Forelimb muscle (tissue), 1 donor: Measurements from ENCODE around the gene PRUNE2. TPM values are rescaled to one million over a fixed set of nuclear protein-coding genes. Genes with fewer than 3 reads are reported as not detected.

Experiments
- DNase-seq: peaks from one replicate; pipeline ENCODE4 v3.0.0-alpha.2; 2013; ENCODE audit warnings: low read depth
- polyA plus RNA-seq: library from polyadenylated mRNA; unstranded; fragments of 120-200 nt; gene quantifications from one replicate; pipeline ENCODE4 v1.2.1, GENCODE V29; 2013; ENCODE audit not compliant: insufficient read length

PRUNE2 gene
- polyA plus RNA-seq, 1 donor = 10.8 TPM

GRCh38 chr9:76902395-76902794, 3.5 kb downstream of the PRUNE2 start:
- DNase-seq = no peak

- no peak for DNase-seq
These were observed 4.1 kb downstream of the PRUNE2 start for GRCh38 chr9:76901801-76902200.

GRCh38 chr9:76900884-76901440, 5.0 kb downstream of the PRUNE2 start:
- DNase-seq = no peak

DNA sequence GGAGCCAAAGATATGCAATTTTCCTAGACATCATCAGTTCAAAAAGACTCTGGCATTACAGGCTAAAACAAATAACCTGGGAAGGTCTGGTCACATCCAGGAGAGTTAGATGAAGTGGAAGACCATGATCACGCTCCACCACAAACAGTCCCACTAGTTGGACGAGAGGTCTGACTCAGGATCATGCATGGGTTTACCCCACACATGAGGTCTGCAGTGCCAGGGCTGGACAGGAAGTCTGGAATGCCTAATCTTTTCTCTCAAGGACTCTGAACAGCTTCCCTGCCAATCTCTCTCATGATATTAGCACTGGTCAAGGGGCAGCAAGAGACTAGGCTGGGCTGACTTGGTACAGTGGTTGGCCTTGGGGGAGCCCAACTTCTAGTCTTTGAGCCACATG, 7.1 kb downstream of the PRUNE2 start:
- no peak for DNase-seq

DNA sequence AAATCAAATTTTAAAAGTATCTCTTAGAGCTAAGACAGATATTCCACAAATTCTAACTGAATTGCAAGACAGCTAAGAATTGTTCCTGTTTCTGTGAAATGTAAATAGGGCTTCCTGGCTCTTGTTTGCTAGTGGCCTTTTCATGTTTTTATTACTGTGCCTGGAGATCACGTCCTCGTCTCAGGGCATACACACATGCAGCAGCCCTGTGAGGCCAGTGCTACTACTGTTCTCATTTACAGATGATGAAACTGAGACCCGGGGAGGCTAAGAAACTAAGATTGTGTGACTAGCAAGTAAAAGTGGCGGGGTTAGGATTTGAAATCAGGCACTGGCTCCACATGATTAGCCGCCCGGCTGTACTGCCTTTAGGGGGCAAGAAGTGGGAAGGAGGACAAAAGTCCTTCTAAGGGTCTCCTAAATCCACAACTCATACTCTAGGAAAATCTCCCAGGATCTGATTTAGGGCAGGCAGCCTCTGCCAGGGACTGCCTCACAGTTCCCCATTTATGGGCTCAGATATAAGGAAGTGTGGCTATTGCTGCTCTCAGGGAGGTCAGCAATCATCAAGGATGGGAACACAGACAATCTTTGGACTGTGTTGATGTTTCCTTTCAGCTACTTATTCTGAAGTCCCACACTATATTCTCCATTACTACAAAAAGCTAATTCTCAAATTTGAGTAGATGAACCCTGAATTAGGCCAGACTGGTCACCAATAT, 7.9 kb downstream of the PRUNE2 start:
- no peak for DNase-seq

DNA sequence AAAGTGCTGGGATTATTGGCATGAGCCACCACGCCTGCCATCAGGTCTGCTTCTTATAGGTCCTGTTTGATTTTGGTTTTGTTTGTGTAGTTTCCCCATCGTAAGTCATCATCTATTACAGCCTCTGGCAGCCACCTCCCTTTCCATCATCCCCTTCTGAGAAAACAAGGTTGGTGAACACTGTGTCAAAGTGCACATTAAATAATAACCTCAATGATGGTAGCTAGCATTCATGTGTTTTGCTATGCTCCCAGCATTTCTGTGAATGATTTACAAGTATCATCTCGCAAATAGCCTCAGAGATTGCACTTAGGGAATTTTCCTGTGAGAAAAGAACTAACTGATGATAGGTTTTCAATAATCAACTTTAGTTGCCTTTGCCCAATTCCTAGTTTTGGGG, 9.9 kb downstream of the PRUNE2 start:
- DNase-seq = no peak

- no peak for DNase-seq
These were observed 10.7 kb downstream of the PRUNE2 start for GRCh38 chr9:76895186-76895585.

DNA sequence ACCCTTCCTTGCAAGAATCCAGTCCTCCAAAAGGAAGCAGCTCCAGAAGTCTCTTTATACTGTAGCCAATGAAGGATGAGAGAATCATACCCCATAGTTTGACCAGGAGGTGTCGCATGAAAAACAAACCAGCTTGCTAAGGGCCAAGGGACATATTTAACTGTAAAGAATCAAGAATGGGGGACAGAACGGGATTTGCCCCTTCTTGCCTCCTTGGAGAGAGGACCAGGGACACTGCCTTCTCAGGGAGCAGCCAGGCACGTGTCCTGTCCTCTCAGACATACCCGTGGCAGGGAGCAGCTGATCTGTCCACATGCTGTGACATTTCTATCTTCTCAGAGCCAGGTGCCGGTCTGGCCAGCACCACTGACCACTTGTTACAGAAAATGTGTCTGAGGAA, 11.7 kb downstream of the PRUNE2 start:
- DNase-seq = no peak

- no peak for DNase-seq
These were observed 12.4 kb downstream of the PRUNE2 start for GRCh38 chr9:76893395-76893932.

DNA sequence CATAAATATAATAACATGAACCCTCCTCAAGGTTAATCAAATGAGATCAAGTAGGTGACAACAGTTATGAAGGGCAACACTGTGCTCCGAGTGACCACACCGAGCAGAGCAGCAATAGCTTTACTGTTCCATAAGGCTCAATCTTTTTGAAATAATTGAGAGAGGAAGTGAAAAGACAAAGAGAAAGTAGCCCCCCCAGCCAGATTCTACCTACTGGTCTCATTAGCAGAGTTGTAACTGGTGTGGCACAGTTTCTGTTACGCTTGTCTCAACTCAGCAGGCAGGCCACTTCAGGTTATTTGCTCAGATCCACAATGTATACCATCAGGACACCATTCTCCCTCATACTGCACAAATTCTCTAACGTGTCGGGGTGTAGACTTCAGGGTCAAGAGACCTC, 14.0 kb downstream of the PRUNE2 start:
- no peak for DNase-seq

GRCh38 chr9:76891279-76891678, 14.6 kb downstream of the PRUNE2 start:
- DNase-seq = no peak

GRCh38 chr9:76887951-76888350, 18.0 kb downstream of the PRUNE2 start:
- DNase-seq = no peak

DNA sequence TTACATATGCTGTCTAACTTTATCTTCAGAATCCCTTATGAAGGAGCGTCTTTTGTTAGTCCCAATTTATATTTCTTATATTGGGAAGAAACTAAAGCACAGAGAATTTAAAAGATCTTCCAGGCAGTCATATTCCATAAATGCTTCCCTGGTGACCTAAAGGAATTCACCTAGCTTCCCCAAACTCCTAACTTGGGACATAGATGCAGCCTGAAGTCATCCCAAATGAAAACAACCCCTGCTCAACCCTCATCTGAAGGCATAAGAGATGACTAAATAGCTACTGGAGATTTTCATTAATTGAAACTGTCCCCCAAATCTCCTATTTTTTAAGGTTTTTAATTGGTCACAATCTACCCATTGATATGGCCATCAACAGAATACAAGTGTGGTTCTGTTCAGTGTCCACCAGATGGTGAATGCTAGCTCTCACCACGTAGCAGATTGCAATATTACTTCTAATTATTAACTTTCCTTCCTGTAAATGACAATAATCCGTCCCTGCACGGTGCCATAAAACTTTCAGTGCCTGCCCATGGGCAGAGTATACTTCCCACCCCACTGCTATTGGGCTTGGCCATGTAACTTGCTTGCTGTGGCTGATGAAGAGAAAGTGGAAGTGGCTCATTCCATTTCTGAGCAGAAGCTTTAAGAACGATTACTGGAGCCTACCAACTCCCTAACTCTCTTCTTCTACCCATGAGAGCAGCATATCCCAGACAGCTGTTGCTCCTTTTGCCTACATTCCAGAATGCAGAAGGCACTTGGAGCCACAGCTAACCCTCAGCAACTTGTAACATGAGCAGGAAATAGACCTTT, 18.7 kb downstream of the PRUNE2 start:
- DNase-seq = no peak

GRCh38 chr9:76886318-76886717, 19.6 kb downstream of the PRUNE2 start:
- no peak for DNase-seq

GRCh38 chr9:76884823-76885222, 21.1 kb downstream of the PRUNE2 start:
- no peak for DNase-seq

DNA sequence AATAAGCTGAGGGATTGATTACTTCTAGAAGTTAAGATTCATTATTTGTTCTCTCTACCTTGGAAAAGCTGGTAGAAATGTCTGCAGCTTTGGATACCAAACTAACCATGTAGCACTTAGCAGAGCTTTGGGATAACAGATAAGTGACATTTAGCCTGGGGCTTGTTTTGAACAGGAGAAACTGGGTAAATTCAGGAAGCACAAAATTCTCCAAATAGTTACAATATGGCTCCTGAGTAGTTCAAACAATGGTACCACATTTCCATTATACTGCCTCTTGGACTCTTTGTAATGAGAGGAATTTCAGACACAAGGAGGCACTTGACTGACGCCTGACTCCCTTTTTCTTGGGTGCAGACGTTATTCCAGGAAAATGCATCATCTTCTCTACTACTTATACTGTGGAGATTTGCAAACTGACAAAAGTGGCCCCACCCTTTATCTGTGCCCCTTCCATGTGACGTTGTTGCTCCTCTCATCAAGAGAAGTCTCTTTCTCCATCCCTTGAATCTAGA, 22.5 kb downstream of the PRUNE2 start:
- DNase-seq = no peak

DNA sequence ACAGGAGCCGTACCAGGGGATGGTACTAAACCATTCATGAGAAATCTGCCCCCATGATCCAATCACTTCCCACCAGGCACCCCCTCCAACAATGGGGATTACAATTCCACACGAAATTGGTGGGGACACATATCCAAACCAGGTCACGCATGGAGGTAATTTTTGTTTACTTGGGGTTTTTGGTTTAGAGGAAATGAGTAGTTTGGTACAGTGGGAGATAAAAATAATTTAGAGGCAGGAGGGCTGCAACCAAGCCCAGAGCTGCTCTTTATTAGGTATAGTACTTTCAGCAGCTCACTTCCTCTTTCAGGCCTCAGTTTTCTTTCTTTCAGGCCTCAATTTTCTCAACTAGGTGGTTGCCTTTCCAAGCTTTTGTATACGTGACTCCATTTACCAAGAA, 23.2 kb downstream of the PRUNE2 start:
- no peak for DNase-seq

- DNase-seq = no peak
These were observed 25.7 kb downstream of the PRUNE2 start for GRCh38 chr9:76880210-76880609.

GRCh38 chr9:76878933-76879332, 27.0 kb downstream of the PRUNE2 start:
- no peak for DNase-seq

GRCh38 chr9:76877961-76878360, 28.0 kb downstream of the PRUNE2 start:
- no peak for DNase-seq

DNA sequence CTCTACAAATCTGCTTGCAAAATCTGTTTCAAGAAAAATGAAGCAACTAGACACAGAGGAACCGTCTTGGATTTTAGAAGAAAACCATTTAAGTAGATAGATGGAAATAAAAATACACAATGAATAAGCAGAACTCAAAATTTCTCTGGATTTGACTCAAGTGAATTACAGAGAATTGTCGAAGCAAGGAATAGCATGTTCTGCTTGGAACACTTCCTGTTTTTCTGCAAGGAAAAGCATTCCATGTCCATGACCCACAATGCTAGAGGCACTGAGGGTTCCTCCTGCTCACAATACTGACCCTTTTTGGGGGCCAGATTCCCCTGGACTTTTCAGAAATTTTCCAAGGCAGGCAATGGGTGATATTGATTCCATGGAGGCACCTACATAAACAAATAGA, 29.8 kb downstream of the PRUNE2 start:
- no peak for DNase-seq

DNA sequence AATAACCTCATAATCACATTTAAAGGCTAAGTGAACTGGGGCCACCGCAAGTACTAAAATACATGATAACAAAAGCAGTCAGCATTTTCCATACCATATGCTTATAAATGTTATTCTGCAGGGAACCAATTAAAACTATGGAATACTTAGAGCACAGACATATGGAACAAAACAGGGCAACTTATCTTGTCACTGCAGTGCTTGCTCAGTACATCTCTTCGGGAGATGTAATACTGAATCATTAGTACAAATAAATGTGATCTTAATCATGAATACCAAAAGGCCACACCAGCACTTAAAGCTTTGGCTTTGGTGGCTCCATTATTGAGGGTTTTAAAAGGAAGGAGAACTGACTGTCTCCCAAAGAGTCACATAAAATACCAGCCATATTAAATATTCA, 32.1 kb downstream of the PRUNE2 start:
- DNase-seq = no peak
